SK-N-SH (cell line): ENCODE measurements around the gene STXBP6. TPM values are rescaled to one million over a fixed set of nuclear protein-coding genes. Genes with fewer than 3 reads are reported as not detected.

Experiments
- CTCF ChIA-PET: fragments of 300-600, 350-600 bp; formaldehyde crosslinking; extraction: SDS; loops from one replicate; lab custom pipeline; 2021; lab: Yijun Ruan, JAX
- POLR2A ChIA-PET: fragments of 350-600 bp; sonication (Branson Sonifier 250); formaldehyde crosslinking; extraction: SDS; loops from one replicate; lab custom pipeline; 2020; ENCODE audit warnings: antibody characterized with exemption, inconsistent platforms; lab: Yijun Ruan, JAX
- DNase-seq: peaks from one replicate; pipeline ENCODE4 v3.0.0; 2012
- H2AFZ ChIP-seq: fragments of 200-600 bp; sonication (generic); 2 replicates; pipeline ENCODE4 v1.8.1; 2016; ENCODE audit warnings: antibody characterized with exemption, mild to moderate bottlenecking, low read depth
- H3F3A ChIP-seq: fragments of 200-600 bp; sonication (generic); replicated peaks from 2 replicates; pipeline ENCODE3; 2016; ENCODE audit warnings: antibody characterized with exemption, mild to moderate bottlenecking; ENCODE audit not compliant: insufficient read depth
- H3K27ac ChIP-seq, 2 experiments: fragments of 200-500 bp in 1 of 2; fragments of 200-600 bp in 1 of 2; sonication (Bioruptor generic) in 1 of 2; sonication (generic), shearing (Covaris generic) in 1 of 2; 2 replicates each; pipeline versions ENCODE4 v1.5.1 to v1.6.1; 2014 to 2016; ENCODE audit warnings: low read depth in 2 of 2, inconsistent platforms in 1 of 2, low read length in 1 of 2, mild to moderate bottlenecking in 1 of 2, mixed read lengths in 1 of 2
- H3K27me3 ChIP-seq: fragments of 200-600 bp; sonication (generic), shearing (Covaris generic); 2 replicates; pipeline ENCODE4 v1.6.1; 2016; ENCODE audit warnings: mixed run types; ENCODE audit not compliant: insufficient read depth
- H3K36me3 ChIP-seq, 2 experiments: fragments of 200-500 bp in 1 of 2; fragments of 200-600 bp in 1 of 2; sonication (Bioruptor generic) in 1 of 2; sonication (generic) in 1 of 2; replicated peaks in 1 of 2; 2 replicates each; pipeline versions ENCODE3 to v1.5.1; 2014 to 2016; ENCODE audit warnings: low read length in 1 of 2, mild to moderate bottlenecking in 1 of 2; ENCODE audit not compliant: insufficient read depth in 2 of 2, control insufficient read depth in 1 of 2
- H3K4me1 ChIP-seq, 2 experiments: fragments of 200-500 bp in 1 of 2; fragments of 200-600 bp in 1 of 2; sonication (Bioruptor generic) in 1 of 2; sonication (generic), shearing (Covaris generic) in 1 of 2; 2 replicates each; pipeline versions ENCODE4 v1.5.1 to v1.6.1; 2014 to 2016; ENCODE audit warnings: low read depth in 1 of 2, low read length in 1 of 2, mixed run types in 1 of 2; ENCODE audit not compliant: insufficient read depth in 2 of 2, control insufficient read depth in 1 of 2
- H3K4me2 ChIP-seq: fragments of 200-600 bp; sonication (generic), shearing (Covaris generic); 2 replicates; pipeline ENCODE4 v1.6.1; 2017; ENCODE audit warnings: mixed run types
- H3K4me3 ChIP-seq, 2 experiments: fragments of 200-500 bp in 1 of 2; fragments of 200-600 bp in 1 of 2; sonication (Bioruptor generic) in 1 of 2; sonication (generic), shearing (Covaris generic) in 1 of 2; 2 replicates each; pipeline versions ENCODE4 v1.5.1 to v1.8.1; 2014 to 2016; ENCODE audit warnings: low read depth in 2 of 2, inconsistent platforms in 1 of 2, low read length in 1 of 2, mild to moderate bottlenecking in 1 of 2, mixed read lengths in 1 of 2, moderate library complexity in 1 of 2
- H3K79me2 ChIP-seq: fragments of 200-600 bp; sonication (generic); 2 replicates; pipeline ENCODE4 v1.8.1; 2017; ENCODE audit warnings: mild to moderate bottlenecking; ENCODE audit not compliant: insufficient read depth
- H3K9ac ChIP-seq: fragments of 200-600 bp; sonication (generic); 2 replicates; pipeline ENCODE4 v1.6.1; 2017; ENCODE audit warnings: mixed run types
- H3K9me2 ChIP-seq: fragments of 200-600 bp; sonication (generic); 2 replicates; pipeline ENCODE4 v1.6.1; 2017; ENCODE audit warnings: mixed run types
- H3K9me3 ChIP-seq: fragments of 200-600 bp; sonication (generic); 2 replicates; pipeline ENCODE4 v1.6.1; 2017; ENCODE audit warnings: mixed run types, mild to moderate bottlenecking, moderate library complexity
- H4K20me1 ChIP-seq: fragments of 200-600 bp; sonication (generic); 2 replicates; pipeline ENCODE4 v1.6.1; 2017; ENCODE audit warnings: mild to moderate bottlenecking, mixed run types; ENCODE audit not compliant: insufficient read depth
- CHD2 ChIP-seq: fragments of 150-350 bp; IDR thresholded peaks from 2 replicates; pipeline ENCODE4 v1.6.1; 2018; ENCODE audit warnings: low read length; ENCODE audit not compliant: partially characterized antibody
- ELF1 ChIP-seq: IDR thresholded peaks from 2 replicates; pipeline ENCODE4 v1.4.0; 2012
- FOSL2 ChIP-seq: IDR thresholded peaks from 2 replicates; pipeline ENCODE4 v1.4.0; 2012; ENCODE audit warnings: low read depth, mild to moderate bottlenecking, moderate library complexity, borderline replicate concordance
- FOXJ3 ChIP-seq: sonication (generic); formaldehyde crosslinking; IDR thresholded peaks from 2 replicates; pipeline ENCODE4 v1.5.1; 2020; ENCODE audit warnings: mild to moderate bottlenecking, missing genetic modification reagents
- JUND ChIP-seq: IDR thresholded peaks from 2 replicates; pipeline ENCODE4 v1.4.0; 2012
- MEF2A ChIP-seq: IDR thresholded peaks from 2 replicates; pipeline ENCODE4 v1.4.0; 2012; ENCODE audit warnings: low read depth, borderline replicate concordance
- MXI1 ChIP-seq: IDR thresholded peaks from 2 replicates; pipeline ENCODE4 v1.6.1; 2012; ENCODE audit warnings: mild to moderate bottlenecking, low read depth, low read length, improper control_type of control experiment
- NRF1 ChIP-seq: IDR thresholded peaks from 2 replicates; pipeline ENCODE4 v1.6.1; 2012; ENCODE audit warnings: low read depth, mild to moderate bottlenecking, low read length
- PBX3 ChIP-seq: IDR thresholded peaks from 2 replicates; pipeline ENCODE4; 2012
- POLR2AphosphoS5 ChIP-seq: IDR thresholded peaks from 2 replicates; pipeline ENCODE4 v1.6.1; 2012; ENCODE audit warnings: low read depth, low read length
- RAD21 ChIP-seq: IDR thresholded peaks from 2 replicates; pipeline ENCODE4 v1.6.1; 2012; ENCODE audit warnings: mild to moderate bottlenecking, low read length
- SIN3A ChIP-seq: IDR thresholded peaks from 2 replicates; pipeline ENCODE4 v1.6.1; 2012; ENCODE audit warnings: low read depth, mild to moderate bottlenecking, low read length, moderate library complexity, borderline replicate concordance
- SMC3 ChIP-seq: IDR thresholded peaks from 2 replicates; pipeline ENCODE4 v1.6.1; 2012; ENCODE audit warnings: low read depth, low read length, improper control_type of control experiment
- TAF1 ChIP-seq: IDR thresholded peaks from 2 replicates; pipeline ENCODE4 v1.6.1; 2012; ENCODE audit warnings: low read depth, mild to moderate bottlenecking, low read length, moderate library complexity, borderline replicate concordance
- TCF12 ChIP-seq: IDR thresholded peaks from 2 replicates; pipeline ENCODE4 v1.4.0; 2012
- TEAD4 ChIP-seq: IDR thresholded peaks from 2 replicates; pipeline ENCODE4 v1.4.0; 2012; ENCODE audit warnings: mild to moderate bottlenecking, borderline replicate concordance; ENCODE audit not compliant: insufficient read depth
- YY1 ChIP-seq: IDR thresholded peaks from 2 replicates; pipeline ENCODE4 v1.4.0; 2012; ENCODE audit warnings: low read depth, mild to moderate bottlenecking
- WGBS: methylation state at CpG from one replicate; pipeline ENCODE4 v1.1.6; 2017; ENCODE audit warnings: low lambda C conversion rate; 5-methylcytosine and 5-hydroxymethylcytosine counted together
- polyA plus RNA-seq, 3 experiments: library from polyadenylated mRNA; depleted of rRNA; stranded (reverse); fragments of >200 nt; gene quantifications; 2 replicates each; pipeline ENCODE4 v1.2.3, GENCODE V29; 2012
- TF ChIP-seq, protein P1 (sequence below): IDR thresholded peaks from 2 replicates; pipeline ENCODE4 v1.4.0; 2012; ENCODE audit warnings: low read depth, borderline replicate concordance
- TF ChIP-seq, protein P2 (sequence below): fragments of 150-350 bp; IDR thresholded peaks from 2 replicates; pipeline ENCODE4 v1.6.1; 2016; ENCODE audit warnings: mild to moderate bottlenecking, low read depth, low read length
- TF ChIP-seq, protein P3 (sequence below): fragments of 150-350 bp; IDR thresholded peaks from 2 replicates; pipeline ENCODE4 v1.6.1; 2017; ENCODE audit warnings: antibody characterized with exemption, low read length, low read depth, borderline replicate concordance

STXBP6 gene
- polyA plus RNA-seq, 1 of the 3 experiments (the other 2 are of a cell fraction): 0.16 TPM

DNA sequence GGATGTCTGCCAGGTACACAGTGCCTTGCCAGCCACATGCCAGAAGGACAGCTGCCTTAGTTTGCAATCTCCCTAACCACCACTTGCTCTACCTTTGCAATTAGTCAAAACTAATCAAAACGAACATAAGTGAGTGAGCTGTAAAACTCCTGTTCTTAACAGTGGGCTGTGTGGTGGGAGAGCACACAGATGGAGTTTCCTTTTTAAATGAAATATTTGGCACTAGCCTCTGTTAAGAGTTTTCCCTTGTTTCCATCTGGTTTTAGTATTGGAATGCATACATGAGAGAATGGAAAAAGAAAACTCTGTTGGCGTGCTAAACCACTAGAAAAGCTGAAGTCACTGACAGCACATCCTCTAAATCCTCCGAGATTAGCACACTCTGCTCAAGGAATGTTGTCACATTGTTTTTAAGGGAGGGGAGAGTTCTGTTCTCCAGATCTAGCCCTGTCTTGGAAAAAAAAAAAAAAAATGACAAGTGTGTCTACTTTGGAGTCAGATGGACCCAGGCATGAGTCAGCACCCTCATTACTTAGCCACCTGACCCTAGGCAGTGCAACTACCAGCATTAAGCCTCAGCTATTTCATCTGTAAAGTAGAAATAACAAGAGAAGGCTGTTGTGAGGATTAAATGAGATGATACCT is 83.9 kb downstream of the STXBP6 start:
- H3K4me1 ChIP-seq: no peaks in the 10 kb centered on the region
- no peaks in the 10 kb centered on the region for H4K20me1 ChIP-seq
- H3K36me3 ChIP-seq: no peaks in the 10 kb centered on the region
- CTCF ChIA-PET: no interaction called here
- no peak for DNase-seq
- no peaks in the 10 kb centered on the region for H3K27me3 ChIP-seq
- H3K9me3 ChIP-seq: no peaks in the 10 kb centered on the region
- H3K9me2 ChIP-seq: no peaks in the 10 kb centered on the region
- no peaks in the 10 kb centered on the region for H3F3A ChIP-seq
- 0% methylated on average over 3 of the region's 3 CpGs for WGBS
- no peak for TF ChIP-seq TCF12
- no peak for TF ChIP-seq RAD21
- no peak for TF ChIP-seq JUND
- no peak for TF ChIP-seq SMC3
- no peak for TF ChIP-seq TEAD4
- TF ChIP-seq FOXJ3 (CRISPR knock-in tag): no peak
- TF ChIP-seq PBX3: no peak
- TF ChIP-seq, protein P1, sequence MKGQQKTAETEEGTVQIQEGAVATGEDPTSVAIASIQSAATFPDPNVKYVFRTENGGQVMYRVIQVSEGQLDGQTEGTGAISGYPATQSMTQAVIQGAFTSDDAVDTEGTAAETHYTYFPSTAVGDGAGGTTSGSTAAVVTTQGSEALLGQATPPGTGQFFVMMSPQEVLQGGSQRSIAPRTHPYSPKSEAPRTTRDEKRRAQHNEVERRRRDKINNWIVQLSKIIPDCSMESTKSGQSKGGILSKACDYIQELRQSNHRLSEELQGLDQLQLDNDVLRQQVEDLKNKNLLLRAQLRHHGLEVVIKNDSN: no peak
- no peak for TF ChIP-seq YY1
- no peak for TF ChIP-seq CHD2
- TF ChIP-seq, protein P2, sequence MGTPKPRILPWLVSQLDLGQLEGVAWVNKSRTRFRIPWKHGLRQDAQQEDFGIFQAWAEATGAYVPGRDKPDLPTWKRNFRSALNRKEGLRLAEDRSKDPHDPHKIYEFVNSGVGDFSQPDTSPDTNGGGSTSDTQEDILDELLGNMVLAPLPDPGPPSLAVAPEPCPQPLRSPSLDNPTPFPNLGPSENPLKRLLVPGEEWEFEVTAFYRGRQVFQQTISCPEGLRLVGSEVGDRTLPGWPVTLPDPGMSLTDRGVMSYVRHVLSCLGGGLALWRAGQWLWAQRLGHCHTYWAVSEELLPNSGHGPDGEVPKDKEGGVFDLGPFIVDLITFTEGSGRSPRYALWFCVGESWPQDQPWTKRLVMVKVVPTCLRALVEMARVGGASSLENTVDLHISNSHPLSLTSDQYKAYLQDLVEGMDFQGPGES: no peak
- no peak overlapping the region for H3K4me3 ChIP-seq
- no peak overlapping the region for H3K9ac ChIP-seq
- H3K27ac ChIP-seq: no peak overlapping the region
- H3K4me2 ChIP-seq: no peak overlapping the region
- POLR2A ChIA-PET: no interaction called here
- no peak overlapping the region for H2AFZ ChIP-seq
- no peaks in the 10 kb centered on the region for H3K79me2 ChIP-seq

DNA sequence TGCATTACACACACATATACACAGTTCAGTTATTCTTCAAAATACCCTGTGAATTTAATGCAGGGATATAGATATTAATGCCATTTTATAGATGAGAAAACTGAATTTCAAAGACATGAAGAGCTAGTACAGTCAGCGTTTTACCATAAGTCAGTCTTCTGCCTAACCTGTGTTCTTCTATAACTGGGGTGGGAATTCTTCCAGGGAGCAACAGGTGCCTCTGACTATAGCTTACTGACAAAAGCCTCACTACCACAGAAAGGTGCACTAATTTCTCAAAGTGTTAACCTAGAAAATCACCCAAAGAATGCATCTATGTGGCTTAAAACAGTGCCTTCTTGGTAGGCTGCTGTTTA is 84.4 kb downstream of the STXBP6 start:
- Histone ChIP-seq H4K20me1 (no peaks in the 10 kb centered on the region), H2AFZ (no peak overlapping the region), H3K4me2 (no peak overlapping the region), H3K27ac (no peak overlapping the region), H3K79me2 (no peaks in the 10 kb centered on the region)
- TF ChIP-seq, protein P2: no peak
- TF ChIP-seq, protein P3, sequence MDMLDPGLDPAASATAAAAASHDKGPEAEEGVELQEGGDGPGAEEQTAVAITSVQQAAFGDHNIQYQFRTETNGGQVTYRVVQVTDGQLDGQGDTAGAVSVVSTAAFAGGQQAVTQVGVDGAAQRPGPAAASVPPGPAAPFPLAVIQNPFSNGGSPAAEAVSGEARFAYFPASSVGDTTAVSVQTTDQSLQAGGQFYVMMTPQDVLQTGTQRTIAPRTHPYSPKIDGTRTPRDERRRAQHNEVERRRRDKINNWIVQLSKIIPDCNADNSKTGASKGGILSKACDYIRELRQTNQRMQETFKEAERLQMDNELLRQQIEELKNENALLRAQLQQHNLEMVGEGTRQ: no peak
- TF ChIP-seq TAF1: no peak
- TF ChIP-seq YY1: no peak
- TF ChIP-seq FOXJ3 (CRISPR knock-in tag): no peak
- TF ChIP-seq FOSL2: no peak
- TF ChIP-seq MXI1: no peak
- no peak for TF ChIP-seq SIN3A
- TF ChIP-seq NRF1: no peak
- no peak for TF ChIP-seq ELF1
- TF ChIP-seq POLR2AphosphoS5: no peak
- no peak for TF ChIP-seq MEF2A
- no peak for TF ChIP-seq SMC3
- TF ChIP-seq, all 33 proteins: peak for 0
- DNase-seq: no peak
- no peaks in the 10 kb centered on the region for H3F3A ChIP-seq
- H3K4me3 ChIP-seq: no peak overlapping the region
- ChIA-PET POLR2A (no interaction called here), CTCF (no interaction called here)
- no peak overlapping the region for H3K9ac ChIP-seq
- H3K9me2 ChIP-seq: no peaks in the 10 kb centered on the region
- H3K4me1 ChIP-seq: no peaks in the 10 kb centered on the region
- H3K9me3 ChIP-seq: no peaks in the 10 kb centered on the region
- no peaks in the 10 kb centered on the region for H3K36me3 ChIP-seq
- 10% methylated on average over 1 of the region's 1 CpG for WGBS
- no peaks in the 10 kb centered on the region for H3K27me3 ChIP-seq
